HEK293 (cell line): ENCODE data around the gene SNX17.

Experiments
- BCL11A ChIP-seq: fragments of 450-650 bp; formaldehyde crosslinking; IDR thresholded peaks from 2 replicates; pipeline ENCODE4 v1.5.1; 2016; ENCODE audit warnings: low read depth, missing biosample characterization, missing genetic modification characterization
- KLF7 ChIP-seq: fragments of 450-650 bp; formaldehyde crosslinking; IDR thresholded peaks from 2 replicates; pipeline ENCODE4 v1.5.1; 2016; ENCODE audit warnings: missing biosample characterization, missing genetic modification characterization, borderline replicate concordance
- KLF8 ChIP-seq: fragments of 450-650 bp; formaldehyde crosslinking; IDR thresholded peaks from 2 replicates; pipeline ENCODE4 v1.5.1; 2016; ENCODE audit warnings: missing biosample characterization, missing genetic modification characterization
- OSR2 ChIP-seq: fragments of 450-650 bp; formaldehyde crosslinking; IDR thresholded peaks from 2 replicates; pipeline ENCODE4 v1.5.1; 2016; ENCODE audit warnings: missing biosample characterization, missing genetic modification characterization
- SETDB1 ChIP-seq: IDR thresholded peaks from one replicate; pipeline ENCODE4 v1.6.1; 2017; ENCODE audit warnings: mild to moderate bottlenecking, low read length, moderate library complexity, mixed read lengths; ENCODE audit not compliant: insufficient read length
- ZBTB21 ChIP-seq: fragments of 450-650 bp; formaldehyde crosslinking; IDR thresholded peaks from 2 replicates; pipeline ENCODE4 v1.5.1; 2017; ENCODE audit warnings: missing biosample characterization, missing genetic modification characterization
- ZNF10 ChIP-seq: fragments of 450-650 bp; formaldehyde crosslinking; IDR thresholded peaks from 2 replicates; pipeline ENCODE4 v1.5.1; 2017; ENCODE audit warnings: missing biosample characterization, missing genetic modification characterization
- ZNF112 ChIP-seq: fragments of 450-650 bp; formaldehyde crosslinking; IDR thresholded peaks from 2 replicates; pipeline ENCODE4 v1.5.0; 2017; ENCODE audit warnings: missing biosample characterization, missing genetic modification characterization
- ZNF140 ChIP-seq: fragments of 450-650 bp; formaldehyde crosslinking; IDR thresholded peaks from 2 replicates; pipeline ENCODE4 v1.5.1; 2016; ENCODE audit warnings: missing biosample characterization, missing genetic modification characterization
- ZNF174 ChIP-seq: fragments of 450-650 bp; formaldehyde crosslinking; IDR thresholded peaks from 2 replicates; pipeline ENCODE4 v1.5.0; 2017; ENCODE audit warnings: missing biosample characterization, mild to moderate bottlenecking, missing genetic modification characterization
- ZNF221 ChIP-seq: fragments of 450-650 bp; formaldehyde crosslinking; IDR thresholded peaks from 2 replicates; pipeline ENCODE4 v1.5.1; 2017; ENCODE audit warnings: missing biosample characterization, missing genetic modification characterization, borderline replicate concordance
- ZNF274 ChIP-seq, 2 experiments: fragments of 200-500 bp in 1 of 2; fragments of 450-650 bp in 1 of 2; sonication (Bioruptor generic) in 1 of 2; formaldehyde crosslinking in 1 of 2; IDR thresholded peaks; 2 replicates each; pipeline versions ENCODE4 v1.5.1 to v1.6.1; 2014 to 2016; ENCODE audit warnings: borderline replicate concordance in 1 of 2, inconsistent platforms in 1 of 2, low read length in 1 of 2, missing biosample characterization in 1 of 2, missing genetic modification characterization in 1 of 2
- ZNF341 ChIP-seq: fragments of 450-650 bp; formaldehyde crosslinking; IDR thresholded peaks from 2 replicates; pipeline ENCODE4; 2016; ENCODE audit warnings: low read depth, missing biosample characterization, missing genetic modification characterization
- ZNF580 ChIP-seq: fragments of 450-650 bp; formaldehyde crosslinking; IDR thresholded peaks from 2 replicates; pipeline ENCODE4 v1.5.1; 2016; ENCODE audit warnings: missing biosample characterization, missing genetic modification characterization
- ZNF621 ChIP-seq: fragments of 450-650 bp; formaldehyde crosslinking; IDR thresholded peaks from 2 replicates; pipeline ENCODE4 v1.5.1; 2017; ENCODE audit warnings: missing biosample characterization, missing genetic modification characterization
- ZNF701 ChIP-seq: fragments of 450-650 bp; formaldehyde crosslinking; IDR thresholded peaks from 2 replicates; pipeline ENCODE4 v1.5.1; 2016; ENCODE audit warnings: missing biosample characterization, missing genetic modification characterization
- ZXDB ChIP-seq: fragments of 450-650 bp; formaldehyde crosslinking; IDR thresholded peaks from 2 replicates; pipeline ENCODE4 v1.5.1; 2016; ENCODE audit warnings: missing biosample characterization, missing genetic modification characterization
- TF ChIP-seq, protein P1 (sequence below): fragments of 450-650 bp; formaldehyde crosslinking; IDR thresholded peaks from 2 replicates; pipeline ENCODE4 v1.5.1; 2016; ENCODE audit warnings: missing biosample characterization, missing genetic modification characterization, borderline replicate concordance
- TF ChIP-seq, protein P2 (sequence below): fragments of 450-650 bp; formaldehyde crosslinking; IDR thresholded peaks from 2 replicates; pipeline ENCODE4 v1.5.1; 2016; ENCODE audit warnings: missing biosample characterization, missing genetic modification characterization
- TF ChIP-seq, protein P3 (sequence below): fragments of 450-650 bp; formaldehyde crosslinking; optimal IDR thresholded peaks from 2 replicates; pipeline ENCODE3; 2016; ENCODE audit warnings: missing biosample characterization, mild to moderate bottlenecking, missing genetic modification characterization
- TF ChIP-seq, protein P4 (sequence below): fragments of 450-650 bp; formaldehyde crosslinking; conservative IDR thresholded peaks from 2 replicates; pipeline ENCODE4 v1.5.1; 2016; ENCODE audit warnings: low read depth, missing biosample characterization, missing genetic modification characterization

SNX17 gene

GRCh38 chr2:27370026-27370815, at the start of gene SNX17, which contains the start of gene EIF2B4 (continued):
- TF ChIP-seq ZNF174 (tag by site-specific recombination) (no peak), ZXDB (tag by site-specific recombination) (peak; percentile 85), ZNF221 (0 out of 2 replicates have a peak, but pooled peaks have one; percentile 41), KLF8 (peak; percentile 93), ZNF140 (tag by site-specific recombination) (no peak), ZNF341 (peak; percentile 95), ZNF621 (tag by site-specific recombination) (no peak), ZNF10 (tag by site-specific recombination) (no peak), SETDB1 (no peak), BCL11A (tag by site-specific recombination) (peak; percentile 28; the same call in 1 of the 2 replicates), OSR2 (tag by site-specific recombination) (no peak), ZNF701 (tag by site-specific recombination) (no peak), ZBTB21 (peak; percentile 20), ZNF580 (tag by site-specific recombination) (0 out of 2 replicates have a peak, but pooled peaks have one; percentile 11), ZNF112 (no peak), KLF7 (tag by site-specific recombination) (0 out of 2 replicates have a peak, but pooled peaks have one; percentile 31), ZNF274 (IDR thresholded peaks at IDR 0.05; ENCODE audit: low read length) (no peak), ZNF274 (tag by site-specific recombination; IDR thresholded peaks at IDR 0.05; ENCODE audit: borderline replicate concordance) (no peak)
- TF ChIP-seq, protein P1, sequence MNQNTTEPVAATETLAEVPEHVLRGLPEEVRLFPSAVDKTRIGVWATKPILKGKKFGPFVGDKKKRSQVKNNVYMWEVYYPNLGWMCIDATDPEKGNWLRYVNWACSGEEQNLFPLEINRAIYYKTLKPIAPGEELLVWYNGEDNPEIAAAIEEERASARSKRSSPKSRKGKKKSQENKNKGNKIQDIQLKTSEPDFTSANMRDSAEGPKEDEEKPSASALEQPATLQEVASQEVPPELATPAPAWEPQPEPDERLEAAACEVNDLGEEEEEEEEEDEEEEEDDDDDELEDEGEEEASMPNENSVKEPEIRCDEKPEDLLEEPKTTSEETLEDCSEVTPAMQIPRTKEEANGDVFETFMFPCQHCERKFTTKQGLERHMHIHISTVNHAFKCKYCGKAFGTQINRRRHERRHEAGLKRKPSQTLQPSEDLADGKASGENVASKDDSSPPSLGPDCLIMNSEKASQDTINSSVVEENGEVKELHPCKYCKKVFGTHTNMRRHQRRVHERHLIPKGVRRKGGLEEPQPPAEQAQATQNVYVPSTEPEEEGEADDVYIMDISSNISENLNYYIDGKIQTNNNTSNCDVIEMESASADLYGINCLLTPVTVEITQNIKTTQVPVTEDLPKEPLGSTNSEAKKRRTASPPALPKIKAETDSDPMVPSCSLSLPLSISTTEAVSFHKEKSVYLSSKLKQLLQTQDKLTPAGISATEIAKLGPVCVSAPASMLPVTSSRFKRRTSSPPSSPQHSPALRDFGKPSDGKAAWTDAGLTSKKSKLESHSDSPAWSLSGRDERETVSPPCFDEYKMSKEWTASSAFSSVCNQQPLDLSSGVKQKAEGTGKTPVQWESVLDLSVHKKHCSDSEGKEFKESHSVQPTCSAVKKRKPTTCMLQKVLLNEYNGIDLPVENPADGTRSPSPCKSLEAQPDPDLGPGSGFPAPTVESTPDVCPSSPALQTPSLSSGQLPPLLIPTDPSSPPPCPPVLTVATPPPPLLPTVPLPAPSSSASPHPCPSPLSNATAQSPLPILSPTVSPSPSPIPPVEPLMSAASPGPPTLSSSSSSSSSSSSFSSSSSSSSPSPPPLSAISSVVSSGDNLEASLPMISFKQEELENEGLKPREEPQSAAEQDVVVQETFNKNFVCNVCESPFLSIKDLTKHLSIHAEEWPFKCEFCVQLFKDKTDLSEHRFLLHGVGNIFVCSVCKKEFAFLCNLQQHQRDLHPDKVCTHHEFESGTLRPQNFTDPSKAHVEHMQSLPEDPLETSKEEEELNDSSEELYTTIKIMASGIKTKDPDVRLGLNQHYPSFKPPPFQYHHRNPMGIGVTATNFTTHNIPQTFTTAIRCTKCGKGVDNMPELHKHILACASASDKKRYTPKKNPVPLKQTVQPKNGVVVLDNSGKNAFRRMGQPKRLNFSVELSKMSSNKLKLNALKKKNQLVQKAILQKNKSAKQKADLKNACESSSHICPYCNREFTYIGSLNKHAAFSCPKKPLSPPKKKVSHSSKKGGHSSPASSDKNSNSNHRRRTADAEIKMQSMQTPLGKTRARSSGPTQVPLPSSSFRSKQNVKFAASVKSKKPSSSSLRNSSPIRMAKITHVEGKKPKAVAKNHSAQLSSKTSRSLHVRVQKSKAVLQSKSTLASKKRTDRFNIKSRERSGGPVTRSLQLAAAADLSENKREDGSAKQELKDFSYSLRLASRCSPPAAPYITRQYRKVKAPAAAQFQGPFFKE, result no peak
- TF ChIP-seq, protein P2, sequence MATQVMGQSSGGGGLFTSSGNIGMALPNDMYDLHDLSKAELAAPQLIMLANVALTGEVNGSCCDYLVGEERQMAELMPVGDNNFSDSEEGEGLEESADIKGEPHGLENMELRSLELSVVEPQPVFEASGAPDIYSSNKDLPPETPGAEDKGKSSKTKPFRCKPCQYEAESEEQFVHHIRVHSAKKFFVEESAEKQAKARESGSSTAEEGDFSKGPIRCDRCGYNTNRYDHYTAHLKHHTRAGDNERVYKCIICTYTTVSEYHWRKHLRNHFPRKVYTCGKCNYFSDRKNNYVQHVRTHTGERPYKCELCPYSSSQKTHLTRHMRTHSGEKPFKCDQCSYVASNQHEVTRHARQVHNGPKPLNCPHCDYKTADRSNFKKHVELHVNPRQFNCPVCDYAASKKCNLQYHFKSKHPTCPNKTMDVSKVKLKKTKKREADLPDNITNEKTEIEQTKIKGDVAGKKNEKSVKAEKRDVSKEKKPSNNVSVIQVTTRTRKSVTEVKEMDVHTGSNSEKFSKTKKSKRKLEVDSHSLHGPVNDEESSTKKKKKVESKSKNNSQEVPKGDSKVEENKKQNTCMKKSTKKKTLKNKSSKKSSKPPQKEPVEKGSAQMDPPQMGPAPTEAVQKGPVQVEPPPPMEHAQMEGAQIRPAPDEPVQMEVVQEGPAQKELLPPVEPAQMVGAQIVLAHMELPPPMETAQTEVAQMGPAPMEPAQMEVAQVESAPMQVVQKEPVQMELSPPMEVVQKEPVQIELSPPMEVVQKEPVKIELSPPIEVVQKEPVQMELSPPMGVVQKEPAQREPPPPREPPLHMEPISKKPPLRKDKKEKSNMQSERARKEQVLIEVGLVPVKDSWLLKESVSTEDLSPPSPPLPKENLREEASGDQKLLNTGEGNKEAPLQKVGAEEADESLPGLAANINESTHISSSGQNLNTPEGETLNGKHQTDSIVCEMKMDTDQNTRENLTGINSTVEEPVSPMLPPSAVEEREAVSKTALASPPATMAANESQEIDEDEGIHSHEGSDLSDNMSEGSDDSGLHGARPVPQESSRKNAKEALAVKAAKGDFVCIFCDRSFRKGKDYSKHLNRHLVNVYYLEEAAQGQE (tag by site-specific recombination), result no peak
- TF ChIP-seq, protein P3, sequence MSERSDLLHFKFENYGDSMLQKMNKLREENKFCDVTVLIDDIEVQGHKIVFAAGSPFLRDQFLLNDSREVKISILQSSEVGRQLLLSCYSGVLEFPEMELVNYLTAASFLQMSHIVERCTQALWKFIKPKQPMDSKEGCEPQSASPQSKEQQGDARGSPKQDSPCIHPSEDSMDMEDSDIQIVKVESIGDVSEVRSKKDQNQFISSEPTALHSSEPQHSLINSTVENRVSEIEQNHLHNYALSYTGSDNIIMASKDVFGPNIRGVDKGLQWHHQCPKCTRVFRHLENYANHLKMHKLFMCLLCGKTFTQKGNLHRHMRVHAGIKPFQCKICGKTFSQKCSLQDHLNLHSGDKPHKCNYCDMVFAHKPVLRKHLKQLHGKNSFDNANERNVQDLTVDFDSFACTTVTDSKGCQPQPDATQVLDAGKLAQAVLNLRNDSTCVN (tag by site-specific recombination), result peak; percentile 94
- TF ChIP-seq, protein P4, sequence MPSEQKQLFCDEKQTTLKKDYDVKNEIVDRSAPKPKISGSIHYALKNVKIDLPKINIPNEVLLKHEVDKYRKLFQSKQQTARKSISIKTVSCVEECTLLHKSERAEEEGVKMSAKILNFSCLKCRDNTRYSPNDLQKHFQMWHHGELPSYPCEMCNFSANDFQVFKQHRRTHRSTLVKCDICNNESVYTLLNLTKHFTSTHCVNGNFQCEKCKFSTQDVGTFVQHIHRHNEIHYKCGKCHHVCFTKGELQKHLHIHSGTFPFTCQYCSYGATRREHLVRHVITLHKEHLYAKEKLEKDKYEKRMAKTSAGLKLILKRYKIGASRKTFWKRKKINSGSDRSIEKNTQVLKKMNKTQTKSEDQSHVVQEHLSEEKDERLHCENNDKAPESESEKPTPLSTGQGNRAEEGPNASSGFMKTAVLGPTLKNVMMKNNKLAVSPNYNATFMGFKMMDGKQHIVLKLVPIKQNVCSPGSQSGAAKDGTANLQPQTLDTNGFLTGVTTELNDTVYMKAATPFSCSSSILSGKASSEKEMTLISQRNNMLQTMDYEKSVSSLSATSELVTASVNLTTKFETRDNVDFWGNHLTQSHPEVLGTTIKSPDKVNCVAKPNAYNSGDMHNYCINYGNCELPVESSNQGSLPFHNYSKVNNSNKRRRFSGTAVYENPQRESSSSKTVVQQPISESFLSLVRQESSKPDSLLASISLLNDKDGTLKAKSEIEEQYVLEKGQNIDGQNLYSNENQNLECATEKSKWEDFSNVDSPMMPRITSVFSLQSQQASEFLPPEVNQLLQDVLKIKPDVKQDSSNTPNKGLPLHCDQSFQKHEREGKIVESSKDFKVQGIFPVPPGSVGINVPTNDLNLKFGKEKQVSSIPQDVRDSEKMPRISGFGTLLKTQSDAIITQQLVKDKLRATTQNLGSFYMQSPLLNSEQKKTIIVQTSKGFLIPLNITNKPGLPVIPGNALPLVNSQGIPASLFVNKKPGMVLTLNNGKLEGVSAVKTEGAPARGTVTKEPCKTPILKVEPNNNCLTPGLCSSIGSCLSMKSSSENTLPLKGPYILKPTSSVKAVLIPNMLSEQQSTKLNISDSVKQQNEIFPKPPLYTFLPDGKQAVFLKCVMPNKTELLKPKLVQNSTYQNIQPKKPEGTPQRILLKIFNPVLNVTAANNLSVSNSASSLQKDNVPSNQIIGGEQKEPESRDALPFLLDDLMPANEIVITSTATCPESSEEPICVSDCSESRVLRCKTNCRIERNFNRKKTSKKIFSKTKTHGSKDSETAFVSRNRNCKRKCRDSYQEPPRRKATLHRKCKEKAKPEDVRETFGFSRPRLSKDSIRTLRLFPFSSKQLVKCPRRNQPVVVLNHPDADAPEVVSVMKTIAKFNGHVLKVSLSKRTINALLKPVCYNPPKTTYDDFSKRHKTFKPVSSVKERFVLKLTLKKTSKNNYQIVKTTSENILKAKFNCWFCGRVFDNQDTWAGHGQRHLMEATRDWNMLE (tag by site-specific recombination), result no peak
